ENCODE data around the gene HOXA10.

HOXA10 gene

GRCh38 chr7:27189997-27190748 is 16.1 kb upstream of the HOXA10 start:
- DNase-seq: peak; percentile 47

- peak; percentile 58 for DNase-seq
These were observed 15.3 kb upstream of the HOXA10 start for GRCh38 chr7:27189295-27189996.

GRCh38 chr7:27188386-27189294 is 14.5 kb upstream of the HOXA10 start:
- DNase-seq: peak; percentile 79

- peak; percentile 64 for DNase-seq
These were observed 13.6 kb upstream of the HOXA10 start for GRCh38 chr7:27187475-27188385.

GRCh38 chr7:27186668-27187474 is 12.8 kb upstream of the HOXA10 start:
- DNase-seq: peak; percentile 36

DNA sequence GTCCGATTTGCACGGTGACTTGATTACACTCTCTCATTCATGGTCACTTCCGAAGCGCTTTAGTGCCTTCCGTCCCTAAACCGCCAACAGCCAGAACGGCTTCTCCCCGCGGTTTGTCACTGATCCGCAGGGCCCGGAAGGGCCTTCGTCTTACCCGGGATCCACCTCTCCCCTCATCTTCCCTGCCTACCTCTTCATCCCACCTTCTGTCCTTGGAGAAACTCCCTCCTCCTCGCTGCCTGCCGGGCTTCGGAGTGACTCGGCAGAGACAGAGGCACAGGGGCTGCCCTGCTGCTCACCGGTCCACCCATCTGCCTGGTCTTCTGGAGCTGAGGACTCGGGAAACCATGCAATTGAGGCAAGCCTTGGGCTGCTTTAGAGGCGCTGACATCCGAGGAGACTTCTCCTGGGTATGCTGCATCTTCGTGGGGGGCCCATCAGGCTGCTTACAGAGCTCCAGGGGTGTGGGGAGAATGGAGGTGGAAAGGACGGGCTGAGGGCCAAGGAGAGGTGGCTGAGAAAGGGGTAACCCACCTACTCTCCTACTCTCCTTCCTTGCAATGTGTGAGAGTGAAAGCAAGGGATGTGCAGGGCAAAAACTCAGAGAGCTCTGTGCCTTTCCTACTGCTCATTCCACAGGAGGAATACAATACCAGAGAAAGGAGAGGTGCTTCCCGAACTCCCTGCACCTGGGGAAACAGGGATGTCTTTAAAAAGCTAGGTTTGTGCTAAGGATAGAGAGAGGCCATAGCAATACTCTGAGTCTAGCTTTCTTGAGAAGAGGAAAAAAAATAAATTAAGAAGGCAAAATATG is 11.9 kb upstream of the HOXA10 start:
- peak; percentile 72 for DNase-seq

- DNase-seq: peak; percentile 81
These were observed 11.1 kb upstream of the HOXA10 start, which contains the start of gene HOXA11 for GRCh38 chr7:27185013-27185853. TSS of gene HOXA11 (minus strand) at chr7:27185232. CDS start at chr7:27185144, 88 bp downstream.

GRCh38 chr7:27184337-27185012 is 10.4 kb upstream of the HOXA10 start:
- peak; percentile 76 for DNase-seq

DNA sequence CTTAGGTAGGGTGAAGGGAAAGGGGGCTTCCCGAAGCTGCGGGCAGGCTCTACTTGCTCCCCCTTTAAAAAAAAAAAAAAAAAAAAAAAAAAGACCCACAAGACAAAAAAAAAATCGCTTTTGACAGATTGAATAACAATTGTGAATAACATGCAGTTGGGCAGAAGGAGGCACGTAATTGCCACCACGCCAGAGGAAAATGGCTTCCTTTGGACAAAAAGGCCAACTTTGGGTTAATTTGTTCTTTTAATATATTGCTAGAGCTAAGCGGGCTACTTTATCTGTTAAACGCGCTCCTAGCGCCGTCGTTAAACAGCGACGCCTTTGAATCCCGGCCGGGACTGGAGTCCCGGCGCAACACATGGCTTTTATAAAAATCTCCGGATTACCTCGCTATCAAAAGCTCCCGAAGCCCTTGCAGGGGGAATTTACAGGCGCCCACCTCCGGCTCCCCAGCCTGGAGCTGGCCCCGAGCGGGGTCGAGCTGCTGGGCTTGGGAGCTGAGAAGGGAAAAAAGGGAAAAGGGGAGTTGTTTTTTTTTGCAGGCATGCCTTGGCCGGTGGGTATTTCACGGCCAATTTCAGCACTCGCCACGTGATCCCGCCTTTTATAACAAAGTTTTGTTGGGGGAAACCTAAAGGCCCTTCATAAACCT is 9.7 kb upstream of the HOXA10 start:
- no peak for DNase-seq

GRCh38 chr7:27182861-27183681 is 9.0 kb upstream of the HOXA10 start:
- peak; percentile 68 for DNase-seq

DNA sequence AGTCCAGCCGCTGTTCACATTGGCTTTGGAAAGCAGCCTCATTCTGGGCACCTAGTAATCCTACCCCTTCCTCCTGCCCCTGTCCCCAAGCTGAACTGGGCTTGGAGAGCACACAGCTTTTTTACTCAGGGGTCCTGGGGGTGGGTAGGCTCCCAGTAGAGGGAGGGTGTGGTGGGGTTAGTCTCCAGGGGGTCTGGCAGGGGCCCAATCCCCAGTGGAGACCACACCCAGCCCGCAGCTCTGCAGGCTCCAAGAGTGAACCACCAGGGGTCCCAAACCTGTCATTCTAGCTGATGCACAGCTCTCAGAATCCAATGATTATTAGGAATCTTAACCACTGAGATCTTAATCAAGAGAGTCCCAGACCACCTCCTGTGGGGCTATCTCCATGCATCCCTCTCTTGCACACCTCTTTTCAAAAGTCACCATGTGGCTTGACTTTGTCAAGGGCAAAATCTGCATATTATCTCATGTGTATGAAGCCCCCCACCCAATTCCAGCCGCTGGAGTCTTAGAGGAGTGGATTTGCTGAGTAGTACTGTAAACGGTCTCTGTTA is 8.2 kb upstream of the HOXA10 start:
- DNase-seq: peak; percentile 46

DNA sequence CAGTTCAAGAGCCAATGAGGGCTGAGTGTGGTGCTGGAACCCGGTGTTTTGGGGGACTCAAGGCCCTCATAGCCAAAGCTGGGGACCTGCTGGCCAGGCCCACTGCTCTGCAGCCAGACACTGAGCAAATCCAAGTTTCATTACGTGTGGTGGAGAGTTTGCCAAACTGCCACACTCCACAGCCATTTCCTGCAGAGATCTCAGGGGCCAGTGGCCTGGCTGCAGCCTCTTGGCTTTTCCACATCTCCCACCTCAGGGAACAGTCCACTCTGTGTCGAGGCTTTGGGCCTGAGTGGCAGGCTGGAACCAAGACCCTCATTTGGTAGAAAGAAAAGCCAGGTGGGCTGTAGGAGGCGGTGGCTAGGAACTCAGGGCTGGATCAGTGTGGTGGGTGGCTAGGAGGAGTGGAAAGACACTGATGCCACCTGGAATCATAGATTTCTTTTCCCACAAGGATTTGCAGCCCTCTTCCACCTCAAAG is 7.7 kb upstream of the HOXA10 start:
- peak; percentile 43 for DNase-seq

GRCh38 chr7:27180431-27181420 is 6.6 kb upstream of the HOXA10 start:
- DNase-seq: peak; percentile 52

GRCh38 chr7:27179503-27180430 is 5.6 kb upstream of the HOXA10 start:
- DNase-seq: peak; percentile 95
